ENCODE data around the gene C17orf67.
A peak's percentile ranks its signal among the peaks of the same experiment; 100 is the strongest.

Gene C17orf67

GRCh38 chr17:56833057-56833808, 487 bp downstream of the C17orf67 start:
- DNase-seq (ENCODE audit: low read depth, low spot score), result peak; percentile 85

GRCh38 chr17:56832446-56832845, 1.3 kb downstream of the C17orf67 start:
- no peak for DNase-seq (ENCODE audit: low read depth, low spot score)

GRCh38 chr17:56831369-56832095, 2.2 kb downstream of the C17orf67 start:
- no peak for DNase-seq (ENCODE audit: low read depth, low spot score)

GRCh38 chr17:56830726-56831368, 2.9 kb downstream of the C17orf67 start:
- DNase-seq (ENCODE audit: low read depth, low spot score), result no peak

DNA sequence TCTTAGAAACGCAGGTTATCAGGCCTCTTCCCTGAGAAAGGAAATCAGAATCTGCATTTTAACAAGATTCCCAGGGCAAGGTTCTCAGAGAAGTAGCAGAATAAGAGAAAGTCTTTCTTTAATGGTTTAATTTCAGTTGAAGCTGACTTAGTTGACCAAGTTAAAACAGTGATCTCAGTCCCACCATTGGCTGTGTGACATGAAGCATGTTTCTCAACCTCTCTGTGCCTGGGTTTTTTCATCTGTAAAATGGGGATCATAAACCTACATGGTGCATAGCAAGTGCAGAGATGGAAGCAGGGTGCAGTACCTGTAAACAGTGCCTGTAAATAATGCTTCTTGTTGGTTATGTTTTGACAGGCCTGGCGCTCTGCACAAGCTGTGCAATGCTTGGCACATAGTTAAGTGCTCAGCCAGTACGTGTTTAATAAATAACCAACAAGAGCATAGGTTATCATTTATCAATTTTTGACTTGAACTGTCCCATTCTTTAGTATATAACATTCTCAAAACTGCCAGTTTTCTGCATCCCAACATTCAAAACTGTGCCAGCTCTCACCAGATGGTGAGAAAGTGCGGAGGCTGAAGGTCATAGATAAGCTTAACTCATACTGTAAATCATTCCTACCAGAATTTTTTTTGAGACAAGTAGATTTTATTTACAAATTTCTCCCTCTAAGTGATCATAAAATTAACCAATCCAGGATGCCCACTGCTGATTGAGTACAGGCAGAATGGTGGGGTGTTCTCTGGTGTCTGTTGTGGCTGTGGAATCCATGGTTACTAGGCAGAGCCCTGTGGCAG, 6.9 kb downstream of the C17orf67 start:
- no peak for DNase-seq (ENCODE audit: low read depth, low spot score)

DNA sequence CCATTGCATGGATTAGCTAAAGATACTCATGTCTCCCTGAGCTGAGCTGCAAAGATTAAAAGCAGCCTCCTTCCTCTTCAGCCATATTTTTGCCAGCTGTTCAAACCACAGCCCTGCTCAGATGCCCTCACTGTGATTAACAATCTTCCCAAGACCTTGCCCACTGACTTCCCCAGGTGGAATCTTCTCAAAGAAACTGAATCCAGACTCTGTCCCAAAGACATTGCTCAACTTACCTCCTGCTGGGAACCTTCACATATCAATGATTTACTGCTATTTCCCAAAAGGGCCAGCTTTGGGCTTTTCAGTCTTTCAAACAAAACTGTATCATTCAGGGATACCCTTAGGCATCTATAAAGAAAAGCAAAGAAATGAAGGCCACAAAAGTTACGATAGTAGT, 9.2 kb downstream of the C17orf67 start:
- no peak for DNase-seq (ENCODE audit: low read depth, low spot score)

DNA sequence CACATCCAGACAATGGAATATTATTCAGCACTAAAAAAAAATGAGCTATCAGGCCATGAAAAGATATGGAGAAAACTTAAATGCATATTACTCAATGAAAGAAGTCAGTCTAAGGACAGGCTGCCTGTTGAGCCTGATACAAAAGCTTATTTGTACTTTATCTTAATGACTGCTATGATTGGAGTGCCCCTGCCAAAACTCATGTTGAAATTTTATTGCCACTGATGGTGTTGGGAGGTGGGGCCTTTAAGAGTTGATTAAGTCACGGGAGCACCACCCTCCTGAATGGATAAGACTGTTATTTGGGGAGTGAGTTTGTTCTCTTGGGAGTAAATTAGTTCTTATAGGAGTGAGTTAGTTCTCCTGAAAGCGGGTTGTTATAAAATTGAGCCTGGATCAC, 9.9 kb downstream of the C17orf67 start:
- no peak for DNase-seq (ENCODE audit: low read depth, low spot score)

DNA sequence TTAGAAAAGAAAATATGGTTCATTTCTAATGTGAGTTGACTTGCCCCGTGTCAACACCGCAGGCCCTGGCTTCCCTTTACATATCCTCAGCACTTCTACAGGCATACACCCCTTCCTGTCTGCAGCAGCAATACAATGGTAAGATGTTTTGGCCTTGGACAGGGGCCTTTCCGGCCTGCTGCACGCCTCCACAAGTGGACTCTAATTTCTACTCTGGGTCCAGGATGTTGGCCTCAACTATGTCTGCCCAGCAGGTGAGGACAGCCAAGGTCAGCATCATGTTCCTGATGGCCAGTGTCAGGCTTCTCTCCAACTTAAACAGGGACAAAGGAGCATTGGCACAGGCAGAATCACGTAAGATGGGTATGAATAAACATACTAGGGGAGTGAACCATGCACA, 11.0 kb downstream of the C17orf67 start:
- DNase-seq (ENCODE audit: low read depth, low spot score), result no peak

DNA sequence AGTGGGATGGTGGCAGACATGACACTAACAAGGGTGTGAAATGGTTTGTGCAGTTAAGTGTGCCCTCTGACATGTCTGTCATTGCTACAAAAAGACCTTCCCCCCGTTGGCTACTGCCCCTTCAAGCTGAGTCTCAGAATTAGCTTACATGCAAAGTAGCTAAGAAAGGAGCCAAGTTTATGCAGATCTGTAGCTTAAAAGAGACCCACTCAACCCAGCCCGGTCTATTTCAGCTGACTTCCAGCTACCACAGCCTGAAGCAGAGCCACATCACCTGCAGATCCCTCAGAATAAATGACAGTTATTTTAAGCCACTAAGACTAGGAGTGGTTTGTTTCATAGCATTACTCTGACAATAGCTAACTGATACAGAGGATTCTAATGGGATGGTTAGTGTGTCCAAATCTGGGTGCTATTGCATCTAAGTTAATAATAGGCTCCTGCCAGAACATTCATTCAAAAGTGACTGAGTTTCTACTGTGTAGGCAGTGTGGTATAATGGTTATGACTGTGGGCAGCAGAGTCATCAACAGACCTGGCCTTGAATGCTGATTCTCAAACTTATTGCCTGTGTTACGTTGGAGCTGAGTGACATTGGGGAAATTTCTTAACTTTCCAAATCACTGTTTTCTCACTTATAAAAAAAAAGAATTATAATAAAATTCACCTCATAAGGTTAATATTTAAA, 11.7 kb downstream of the C17orf67 start:
- DNase-seq (ENCODE audit: low read depth, low spot score), result no peak

GRCh38 chr17:56820207-56820606, 13.5 kb downstream of the C17orf67 start:
- no peak for DNase-seq (ENCODE audit: low read depth, low spot score)

DNA sequence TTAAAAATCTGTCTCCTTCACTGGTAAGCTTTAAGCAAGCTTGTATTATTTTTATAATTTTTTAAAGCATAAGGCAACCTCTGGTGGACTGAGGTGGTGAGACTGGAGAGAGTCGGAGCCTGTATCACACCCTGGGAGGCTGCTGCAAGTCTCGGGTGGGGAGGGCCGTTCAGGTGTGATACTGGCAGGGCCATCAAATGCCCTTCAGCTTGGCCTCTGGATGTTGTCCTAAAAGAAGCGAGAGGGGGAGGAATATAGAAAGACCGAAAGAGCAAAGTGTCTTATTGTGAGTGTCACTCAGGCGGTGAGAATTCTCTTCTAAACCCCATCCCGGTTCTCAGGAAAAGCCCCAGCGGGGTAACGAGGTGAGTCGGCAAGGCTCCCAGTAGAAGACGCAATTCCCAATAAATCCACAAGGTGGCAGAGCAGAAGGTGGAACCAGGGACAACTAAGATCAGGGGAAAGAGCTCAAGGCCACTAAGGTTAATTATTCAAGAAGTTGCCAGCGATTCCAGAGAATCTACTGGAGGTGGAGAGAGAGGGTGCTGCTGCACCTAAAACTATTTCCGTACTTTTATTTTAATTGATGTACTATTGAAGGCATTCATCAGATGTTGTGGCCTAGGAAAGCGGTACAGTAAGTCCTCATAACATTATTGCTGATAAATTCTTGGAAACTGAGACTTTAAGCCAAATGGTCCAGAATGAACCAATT, 14.1 kb downstream of the C17orf67 start:
- peak; percentile 90 for DNase-seq (ENCODE audit: low read depth, low spot score)

- no peak for DNase-seq (ENCODE audit: low read depth, low spot score)
Measured at GRCh38 chr17:56819030-56819429, 14.7 kb downstream of the C17orf67 start.

- DNase-seq (ENCODE audit: low read depth, low spot score), result no peak
Measured at GRCh38 chr17:56817066-56817465, 16.7 kb downstream of the C17orf67 start.

DNA sequence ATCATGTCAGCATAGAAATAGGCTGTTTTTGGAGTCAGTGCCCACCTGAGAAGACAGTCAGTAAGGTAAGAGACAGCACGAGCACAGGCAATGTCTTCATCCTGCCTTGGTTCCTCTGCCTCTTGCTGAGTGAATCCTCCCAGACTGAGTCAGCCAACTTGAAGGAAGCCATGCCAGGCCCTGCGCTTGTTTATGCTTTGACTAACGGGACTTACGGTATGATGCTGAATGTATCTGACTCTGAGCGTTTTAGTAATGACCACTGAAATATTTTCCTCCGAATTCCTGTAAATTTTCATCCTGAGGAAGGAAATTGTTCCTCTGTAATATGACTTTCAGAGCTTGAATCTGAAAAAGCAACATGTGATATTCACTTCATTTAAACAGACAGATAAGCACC, 18.0 kb downstream of the C17orf67 start:
- no peak for DNase-seq (ENCODE audit: low read depth, low spot score)

- DNase-seq (ENCODE audit: low read depth, low spot score), result no peak
Measured at GRCh38 chr17:56812901-56813388, 20.8 kb downstream of the C17orf67 start.

- DNase-seq (ENCODE audit: low read depth, low spot score), result no peak
Measured at GRCh38 chr17:56810891-56811775, 22.6 kb downstream of the C17orf67 start.

GRCh38 chr17:56810343-56810742, 23.4 kb downstream of the C17orf67 start:
- DNase-seq (ENCODE audit: low read depth, low spot score), result no peak

DNA sequence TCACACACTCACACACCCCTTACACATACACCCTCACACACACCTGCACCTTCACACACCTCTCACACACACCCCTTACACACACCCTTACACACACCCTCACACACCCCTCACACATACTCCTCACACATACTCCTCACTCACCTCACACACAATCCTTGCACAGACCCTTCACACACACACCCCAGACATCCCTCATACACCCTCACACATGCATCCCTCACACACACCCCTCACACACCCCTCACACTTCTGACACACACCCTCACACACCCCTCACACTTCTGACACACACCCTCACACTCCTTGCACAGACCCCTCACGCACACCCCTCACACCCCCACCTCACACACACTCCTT, 23.9 kb downstream of the C17orf67 start:
- DNase-seq (ENCODE audit: low read depth, low spot score), result no peak

DNA sequence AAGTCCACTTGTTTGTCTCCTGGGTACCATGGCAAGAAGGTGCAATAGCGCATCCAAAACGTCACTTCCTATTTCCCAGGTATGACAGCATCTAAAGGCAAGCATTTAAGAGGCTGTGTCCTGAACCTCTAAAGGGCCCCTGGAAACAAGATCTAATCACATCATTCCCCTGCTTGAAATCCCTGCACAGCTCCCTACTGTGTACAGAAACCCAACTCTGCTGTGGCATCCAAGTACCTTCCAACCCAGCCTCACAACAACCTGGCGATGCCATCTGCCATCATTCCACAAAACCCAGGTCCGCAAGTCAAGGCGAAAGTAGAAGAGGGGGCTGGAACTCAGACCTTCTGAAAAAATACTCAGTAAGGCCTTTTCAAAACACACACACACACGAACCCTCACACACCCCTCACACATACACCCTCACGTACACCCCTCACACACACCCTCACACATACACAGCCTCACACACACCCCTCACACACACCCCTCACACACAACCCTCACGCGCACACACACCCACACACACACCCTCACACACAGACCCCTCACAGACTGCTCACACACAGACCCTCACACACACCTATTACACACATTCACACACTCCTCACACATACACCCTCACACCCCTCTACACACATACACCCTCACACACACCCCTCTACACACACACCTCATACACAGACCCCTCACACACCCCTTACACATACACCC, 24.5 kb downstream of the C17orf67 start:
- no peak for DNase-seq (ENCODE audit: low read depth, low spot score)
